OCI-LY3 (cell line): ENCODE measurements around the gene INHBA.
A peak's percentile ranks its signal among the peaks of the same experiment; 100 is the strongest.

ENCODE experiments used
- H2AFZ ChIP-seq: fragments of 200-600, 300-600 bp; shearing (Covaris generic); 2 replicates; pipeline ENCODE4 v1.6.0; 2014; ENCODE audit warnings: antibody characterized with exemption, low read depth, low read length
- H3K27ac ChIP-seq: fragments of 200-600, 300-600 bp; sonication (generic); 2 replicates; pipeline ENCODE4 v1.5.1; 2014; ENCODE audit warnings: mild to moderate bottlenecking, low read length, moderate library complexity, mixed read lengths
- H3K27me3 ChIP-seq: fragments of 200-600, 300-600 bp; sonication (generic); 2 replicates; pipeline ENCODE4 v1.6.1; 2014; ENCODE audit warnings: low read depth, low read length, mixed read lengths
- H3K36me3 ChIP-seq: fragments of 200-600, 300-600 bp; sonication (generic); replicated peaks from 2 replicates; pipeline ENCODE3; 2014; ENCODE audit warnings: low read depth, low read length, mixed read lengths
- H3K4me1 ChIP-seq: fragments of 300-600, 200-600 bp; sonication (generic); 2 replicates; pipeline ENCODE4 v1.6.1; 2014; ENCODE audit warnings: low read length, mixed read lengths
- H3K4me2 ChIP-seq: fragments of 200-600, 300-600 bp; sonication (generic); 2 replicates; pipeline ENCODE4 v1.6.1; 2014; ENCODE audit warnings: low read length, mixed read lengths
- H3K4me3 ChIP-seq: fragments of 300-600, 200-600 bp; sonication (generic); 2 replicates; pipeline ENCODE4 v1.5.1; 2014; ENCODE audit warnings: antibody characterized with exemption, mild to moderate bottlenecking, low read length, moderate library complexity
- H3K79me2 ChIP-seq: fragments of 300-600, 200-600 bp; shearing (Covaris generic); 2 replicates; pipeline ENCODE4 v1.6.1; 2014; ENCODE audit warnings: mild to moderate bottlenecking, low read length, mixed read lengths
- H3K9ac ChIP-seq: fragments of 300-600, 200-600 bp; shearing (Covaris generic); 2 replicates; pipeline ENCODE4 v1.6.0; 2014; ENCODE audit warnings: mild to moderate bottlenecking, low read length, moderate library complexity
- H3K9me3 ChIP-seq: fragments of 200-600, 300-600 bp; shearing (Covaris generic); 2 replicates; pipeline ENCODE4 v1.6.1; 2014; ENCODE audit warnings: low read length, mixed read lengths; ENCODE audit not compliant: insufficient read depth
- H4K20me1 ChIP-seq: fragments of 200-600, 300-600 bp; sonication (generic); 2 replicates; pipeline ENCODE4 v1.6.1; 2016; ENCODE audit warnings: low read length, mixed read lengths; ENCODE audit not compliant: insufficient read depth
- CTCF ChIP-seq: fragments of 200-600, 300-600 bp; sonication (generic); IDR thresholded peaks from 2 replicates; pipeline ENCODE4 v1.5.1; 2014; ENCODE audit warnings: antibody characterized with exemption, low read length, low read depth
- EZH2phosphoT487 ChIP-seq: fragments of 200-600 bp; shearing (Covaris generic); IDR thresholded peaks from 2 replicates; pipeline ENCODE4 v1.6.1; 2018; ENCODE audit warnings: antibody characterized with exemption, mixed run types, low read depth

The INHBA gene

DNA sequence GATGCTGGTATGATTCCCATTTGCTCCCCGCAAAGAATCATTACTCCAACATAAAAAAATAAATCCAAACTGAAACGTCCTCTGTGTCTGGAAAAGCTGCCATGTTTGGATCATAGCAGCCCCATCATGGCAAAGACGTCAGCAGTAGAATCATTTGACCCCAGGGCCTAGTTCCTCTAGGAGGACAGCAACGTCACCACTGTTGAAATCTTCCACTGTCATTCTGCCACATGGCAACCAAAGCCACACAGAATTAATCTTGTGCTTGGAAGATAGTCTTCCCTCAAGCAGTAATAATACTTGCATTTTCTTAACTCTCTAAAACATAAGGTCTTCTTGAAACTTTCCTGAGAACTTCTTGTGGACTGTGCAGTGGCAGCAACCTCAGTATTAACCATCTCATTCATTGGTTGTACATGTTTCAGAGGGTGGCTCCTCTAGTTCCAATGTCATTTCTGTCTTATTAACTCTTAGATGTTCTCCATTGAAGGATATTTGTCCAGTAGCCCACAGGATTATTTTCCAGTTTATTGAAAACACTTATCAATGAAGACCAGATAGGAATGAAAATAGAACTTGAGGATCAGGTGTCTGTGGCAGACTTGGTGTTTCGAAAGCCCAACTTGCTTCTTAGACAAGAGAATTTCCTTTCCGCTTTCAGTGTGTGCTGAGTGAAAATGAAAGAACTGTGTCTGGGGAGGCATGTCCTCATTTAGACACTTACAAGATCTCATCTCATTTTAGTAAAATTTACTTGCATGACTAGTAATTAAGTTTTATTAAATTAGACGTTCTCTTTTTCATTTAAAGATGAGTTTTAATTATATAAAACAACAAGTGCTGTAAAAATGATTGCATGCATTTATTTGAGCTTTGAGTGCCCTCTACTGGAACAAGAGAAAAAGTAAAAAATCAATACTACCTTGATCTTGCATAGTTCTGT, 28.9 kb upstream of the INHBA start:
- no peak overlapping the region for H3K9ac ChIP-seq
- TF ChIP-seq CTCF (peak; percentile 63), EZH2phosphoT487 (no peak)
- peaks cover 28% of the 10 kb centered on the region for H3K4me1 ChIP-seq
- H4K20me1 ChIP-seq, result no peaks in the 10 kb centered on the region
- H3K4me2 ChIP-seq, result peak overlapping the region; percentile 61
- H3K4me3 ChIP-seq, result peak overlapping the region; percentile 17; the same call in 1 of the 2 replicates
- no peak overlapping the region for H2AFZ ChIP-seq
- H3K9me3 ChIP-seq, result no peaks in the 10 kb centered on the region
- peaks cover 3% of the 10 kb centered on the region for H3K36me3 ChIP-seq
- H3K79me2 ChIP-seq, result no peaks in the 10 kb centered on the region
- H3K27me3 ChIP-seq, result peaks cover 30% of the 10 kb centered on the region
- H3K27ac ChIP-seq, result peak overlapping the region; percentile 62

DNA sequence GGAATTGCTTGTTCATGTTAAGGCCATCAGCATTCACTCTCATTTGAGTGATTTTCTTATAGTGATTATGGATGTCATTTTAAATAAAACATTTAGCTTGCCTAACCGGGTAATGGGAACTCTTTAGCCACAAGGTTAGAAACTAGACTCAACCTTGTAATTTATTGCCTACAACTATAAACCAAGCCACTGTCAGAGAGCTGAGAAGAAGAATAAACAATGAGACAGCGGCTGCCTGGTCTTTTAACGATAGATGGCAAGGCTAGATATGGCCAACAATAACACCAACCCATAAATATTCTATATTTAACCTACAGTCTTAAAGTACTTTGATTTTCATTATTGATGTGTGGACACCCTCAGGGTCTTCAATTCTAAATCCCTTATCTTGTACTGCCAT, 27.8 kb upstream of the INHBA start:
- no peak overlapping the region for H3K27ac ChIP-seq
- H3K36me3 ChIP-seq, result peaks cover 3% of the 10 kb centered on the region
- no peaks in the 10 kb centered on the region for H3K9me3 ChIP-seq
- TF ChIP-seq CTCF (no peak), EZH2phosphoT487 (no peak)
- H3K4me2 ChIP-seq, result no peak overlapping the region
- H3K4me3 ChIP-seq, result no peak overlapping the region
- peaks cover 29% of the 10 kb centered on the region for H3K27me3 ChIP-seq
- H3K79me2 ChIP-seq, result no peaks in the 10 kb centered on the region
- no peak overlapping the region for H3K9ac ChIP-seq
- H2AFZ ChIP-seq, result no peak overlapping the region
- no peaks in the 10 kb centered on the region for H4K20me1 ChIP-seq
- H3K4me1 ChIP-seq, result peaks cover 28% of the 10 kb centered on the region

- no peaks in the 10 kb centered on the region for H3K79me2 ChIP-seq
- H3K27ac ChIP-seq, result no peak overlapping the region
- no peak overlapping the region for H3K9ac ChIP-seq
- peaks cover 23% of the 10 kb centered on the region for H3K4me1 ChIP-seq
- H3K27me3 ChIP-seq, result peaks cover 32% of the 10 kb centered on the region
- TF ChIP-seq EZH2phosphoT487 (no peak), CTCF (no peak)
- no peaks in the 10 kb centered on the region for H3K9me3 ChIP-seq
- H3K4me3 ChIP-seq, result no peak overlapping the region
- H2AFZ ChIP-seq, result no peak overlapping the region
- no peak overlapping the region for H3K4me2 ChIP-seq
- H3K36me3 ChIP-seq, result no peaks in the 10 kb centered on the region
- no peaks in the 10 kb centered on the region for H4K20me1 ChIP-seq
Observed at GRCh38 chr7:41730161-41730560, 27.3 kb upstream of the INHBA start.

GRCh38 chr7:41729059-41729458, 26.2 kb upstream of the INHBA start:
- Histone ChIP-seq H4K20me1 (no peaks in the 10 kb centered on the region), H3K36me3 (no peaks in the 10 kb centered on the region), H3K9me3 (no peaks in the 10 kb centered on the region), H3K4me2 (no peak overlapping the region), H3K79me2 (no peaks in the 10 kb centered on the region), H3K4me3 (no peak overlapping the region), H3K27me3 (peaks cover 34% of the 10 kb centered on the region), H2AFZ (no peak overlapping the region), H3K9ac (no peak overlapping the region), H3K27ac (no peak overlapping the region), H3K4me1 (peaks cover 21% of the 10 kb centered on the region)
- TF ChIP-seq EZH2phosphoT487, result no peak
- no peak for TF ChIP-seq CTCF
